OCI-LY1 (cell line): Measurements from ENCODE around the gene OASL.

ENCODE experiments used
- CTCF ChIP-seq: fragments of 200-600 bp; sonication (generic), shearing (Covaris generic); IDR thresholded peaks from 2 replicates; pipeline ENCODE4 v1.5.1; 2017; ENCODE audit warnings: mild to moderate bottlenecking, antibody characterized with exemption, low read length, moderate library complexity, mixed read lengths
- EZH2 ChIP-seq: fragments of 200-600 bp; sonication (generic), shearing (Covaris generic); IDR thresholded peaks from 2 replicates; pipeline ENCODE4 v1.8.0; 2017; ENCODE audit warnings: borderline replicate concordance, mixed run types, mild to moderate bottlenecking, antibody characterized with exemption, low read length, moderate library complexity, mixed read lengths

GRCh38 chr12:121043067-121043466, 4.0 kb upstream of the OASL start:
- TF ChIP-seq CTCF (no peak), EZH2 (no peak)
